GM06990 (cell line): ENCODE results near the gene SSU72.

Experiments used
- DNase-seq: peaks from one replicate; pipeline ENCODE4 v3.0.0-alpha.2; 2011; ENCODE audit not compliant: insufficient read length; ENCODE audit errors: extremely low read depth
- H3K27me3 ChIP-seq: replicated peaks from 2 replicates; pipeline ENCODE4 v1.6.0; 2011; ENCODE audit warnings: low read length; ENCODE audit not compliant: control insufficient read depth, insufficient read depth
- H3K36me3 ChIP-seq: 2 replicates; pipeline ENCODE4 v1.5.1; 2011; ENCODE audit warnings: low read length; ENCODE audit not compliant: control insufficient read depth, insufficient read depth
- H3K4me3 ChIP-seq: replicated peaks from 2 replicates; pipeline ENCODE4 v1.5.1; 2011; ENCODE audit warnings: low read depth, mild to moderate bottlenecking, control low read depth, low read length
- TF ChIP-seq, protein P1 (sequence below): IDR thresholded peaks from 2 replicates; pipeline ENCODE4 v1.5.1; 2011; ENCODE audit warnings: low read length, control low read depth, mild to moderate bottlenecking, inconsistent platforms; ENCODE audit not compliant: insufficient read depth, poor library complexity, severe bottlenecking

The SSU72 gene

DNA sequence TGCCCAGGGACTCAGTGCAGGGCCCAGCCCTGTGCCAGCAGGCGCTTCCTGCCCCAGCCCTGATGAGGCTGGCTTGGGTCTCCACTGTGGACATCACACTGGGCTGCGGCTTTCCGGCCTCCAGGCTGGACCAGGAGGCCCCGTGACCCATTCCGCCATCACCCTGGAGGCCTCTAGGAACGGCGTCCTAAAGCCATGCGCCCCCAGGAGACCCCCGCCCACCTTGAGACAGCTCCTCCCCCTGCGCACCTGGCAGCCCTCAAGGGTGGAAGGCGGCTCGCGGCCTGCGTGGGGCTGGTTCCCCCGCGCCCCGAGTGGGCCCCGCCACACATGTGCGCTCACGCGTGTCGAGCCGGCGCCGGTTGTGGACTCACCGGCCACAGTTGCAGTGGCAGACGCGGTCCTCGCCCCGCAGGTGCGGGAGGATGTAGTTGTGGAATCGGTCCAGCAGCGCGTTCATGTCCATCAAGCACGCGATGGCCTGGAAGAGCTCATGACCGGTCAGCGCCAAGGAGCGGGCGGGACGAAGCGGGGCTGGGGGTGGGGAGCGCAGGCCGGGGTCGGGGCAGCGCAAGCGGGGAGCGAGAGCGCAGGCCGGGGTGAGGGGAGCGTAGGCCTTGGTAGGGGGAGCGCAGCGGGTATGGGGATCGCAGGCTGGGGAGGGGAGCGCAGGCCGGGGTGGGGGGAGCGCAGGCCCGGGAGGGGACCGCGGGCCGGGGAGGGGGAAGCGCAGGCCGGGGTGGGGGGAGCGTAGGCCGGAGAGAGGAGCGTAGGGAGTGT is 35.2 kb downstream of the SSU72 start:
- H3K4me3 ChIP-seq, result no peak overlapping the region
- no peaks in the 10 kb centered on the region for H3K27me3 ChIP-seq
- no peak for DNase-seq
- peaks cover 15% of the 10 kb centered on the region for H3K36me3 ChIP-seq
- TF ChIP-seq, protein P1, sequence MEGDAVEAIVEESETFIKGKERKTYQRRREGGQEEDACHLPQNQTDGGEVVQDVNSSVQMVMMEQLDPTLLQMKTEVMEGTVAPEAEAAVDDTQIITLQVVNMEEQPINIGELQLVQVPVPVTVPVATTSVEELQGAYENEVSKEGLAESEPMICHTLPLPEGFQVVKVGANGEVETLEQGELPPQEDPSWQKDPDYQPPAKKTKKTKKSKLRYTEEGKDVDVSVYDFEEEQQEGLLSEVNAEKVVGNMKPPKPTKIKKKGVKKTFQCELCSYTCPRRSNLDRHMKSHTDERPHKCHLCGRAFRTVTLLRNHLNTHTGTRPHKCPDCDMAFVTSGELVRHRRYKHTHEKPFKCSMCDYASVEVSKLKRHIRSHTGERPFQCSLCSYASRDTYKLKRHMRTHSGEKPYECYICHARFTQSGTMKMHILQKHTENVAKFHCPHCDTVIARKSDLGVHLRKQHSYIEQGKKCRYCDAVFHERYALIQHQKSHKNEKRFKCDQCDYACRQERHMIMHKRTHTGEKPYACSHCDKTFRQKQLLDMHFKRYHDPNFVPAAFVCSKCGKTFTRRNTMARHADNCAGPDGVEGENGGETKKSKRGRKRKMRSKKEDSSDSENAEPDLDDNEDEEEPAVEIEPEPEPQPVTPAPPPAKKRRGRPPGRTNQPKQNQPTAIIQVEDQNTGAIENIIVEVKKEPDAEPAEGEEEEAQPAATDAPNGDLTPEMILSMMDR, result no peak

DNA sequence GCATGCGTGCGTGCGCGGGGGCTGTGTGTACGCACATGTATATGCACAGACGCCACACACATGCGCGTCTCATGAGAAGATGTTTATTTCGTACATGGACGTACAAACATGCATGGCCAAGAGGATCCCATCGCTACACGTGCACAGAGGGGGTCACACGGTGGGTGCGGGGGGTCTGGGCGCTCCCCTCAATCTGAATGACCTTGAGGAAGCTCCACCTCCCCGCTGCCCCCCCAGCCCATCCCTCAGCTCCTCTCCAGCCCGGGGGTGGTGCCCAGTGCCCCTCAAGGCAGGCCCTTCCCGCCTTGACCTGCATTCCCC is 35.7 kb downstream of the SSU72 start:
- TF ChIP-seq, protein P1, result no peak
- no peak for DNase-seq
- H3K36me3 ChIP-seq, result peaks cover 13% of the 10 kb centered on the region
- no peak overlapping the region for H3K4me3 ChIP-seq
- no peaks in the 10 kb centered on the region for H3K27me3 ChIP-seq

DNA sequence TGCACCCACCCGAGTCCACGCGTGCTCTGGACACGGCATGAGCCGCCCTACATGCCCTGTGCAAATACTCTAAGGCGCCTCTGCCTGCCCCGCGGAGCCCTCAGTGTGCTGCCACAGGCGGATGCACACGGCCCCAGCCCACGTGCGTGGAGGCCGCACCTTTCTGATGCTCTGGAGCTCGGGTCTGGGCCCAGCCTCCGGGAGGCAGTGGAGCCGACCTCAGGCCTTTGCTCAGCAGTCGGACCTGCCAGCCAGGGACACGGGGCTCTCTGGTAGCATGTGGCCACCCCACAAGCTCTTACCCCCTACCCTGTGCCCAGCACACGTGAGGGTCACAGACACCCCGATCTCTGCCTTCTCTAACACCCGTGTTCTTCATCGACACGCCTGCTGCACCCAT is 36.3 kb downstream of the SSU72 start:
- Histone ChIP-seq H3K36me3 (peaks cover 13% of the 10 kb centered on the region), H3K4me3 (no peak overlapping the region), H3K27me3 (no peaks in the 10 kb centered on the region)
- DNase-seq, result no peak
- TF ChIP-seq, protein P1, result no peak

DNA sequence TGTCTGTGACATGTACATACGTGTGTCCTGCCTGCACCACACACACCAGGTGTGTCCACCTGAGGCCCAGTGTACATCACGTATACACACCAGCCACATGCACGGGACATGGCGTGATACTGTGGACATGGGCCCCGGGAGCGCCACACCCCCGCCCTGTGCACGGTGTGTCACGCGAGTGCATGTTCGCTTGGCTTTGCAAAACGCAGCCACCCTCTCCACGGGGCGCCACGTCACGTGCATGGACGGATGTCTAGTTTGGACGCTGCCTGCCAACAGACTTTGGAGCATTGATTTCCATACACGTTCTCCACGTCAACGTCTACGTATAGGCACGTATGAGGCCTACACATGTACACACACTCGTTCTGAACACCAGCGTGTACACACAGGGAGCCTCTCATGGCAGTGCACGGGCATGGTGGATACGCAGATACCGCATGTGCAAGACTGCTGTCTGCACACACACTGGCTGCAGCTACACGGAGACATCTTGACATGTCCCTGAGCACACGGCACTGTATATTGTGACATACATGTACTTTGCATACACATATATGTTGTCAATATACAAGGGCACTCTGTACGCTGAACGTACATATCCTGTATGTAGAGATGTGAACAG is 36.9 kb downstream of the SSU72 start:
- Histone ChIP-seq H3K4me3 (no peak overlapping the region), H3K27me3 (no peaks in the 10 kb centered on the region), H3K36me3 (peaks cover 10% of the 10 kb centered on the region)
- no peak for DNase-seq
- TF ChIP-seq, protein P1, result no peak

DNA sequence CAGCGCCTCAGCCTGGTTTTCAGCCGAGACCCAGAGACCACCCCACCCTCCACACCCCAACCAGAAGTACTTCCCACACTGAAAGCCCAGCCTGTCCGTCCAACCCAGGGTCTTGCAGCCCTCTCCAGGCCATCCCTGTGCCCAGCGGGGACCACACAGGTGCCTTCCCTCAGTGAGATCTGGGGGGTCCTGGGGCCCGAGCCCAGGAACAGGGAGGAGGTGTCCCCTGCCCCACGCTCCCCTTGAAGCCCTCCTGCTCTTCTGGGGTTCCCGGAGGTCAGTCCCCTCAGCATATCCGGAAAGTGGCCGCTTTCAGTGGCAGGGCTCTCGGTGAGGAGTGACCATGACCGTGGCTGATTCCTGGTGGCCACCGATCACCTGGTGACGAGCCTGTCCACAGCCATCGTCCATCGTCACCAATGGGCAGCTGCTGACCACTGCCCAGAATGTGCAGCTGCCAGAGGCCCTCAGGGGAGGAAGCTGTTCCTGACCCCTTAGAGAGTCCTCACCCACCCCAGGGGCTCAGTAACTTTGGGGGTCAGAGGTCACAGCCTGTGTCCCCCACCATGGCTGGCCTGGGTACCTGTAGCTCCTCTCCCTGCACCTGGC is 37.6 kb downstream of the SSU72 start:
- no peak for DNase-seq
- H3K27me3 ChIP-seq, result no peaks in the 10 kb centered on the region
- TF ChIP-seq, protein P1, result no peak
- H3K36me3 ChIP-seq, result peaks cover 5% of the 10 kb centered on the region
- H3K4me3 ChIP-seq, result no peak overlapping the region
